NCI-H2107 (cell line): ENCODE data around the gene C2orf92.
"Not testable (repeated sequence)": the region's sequence is repeated elsewhere in the genome, so short reads cannot be mapped to it uniquely, and the experiment has no call there.

ENCODE experiments used
- DNase-seq: peaks from one replicate; lab custom pipeline; 2025; lab: John Stamatoyannopoulos, UW

Gene C2orf92

GRCh38 chr2:97693476-97693875, 24.0 kb downstream of the C2orf92 start:
- DNase-seq, result no peak

- DNase-seq, result no peak
These were observed 26.2 kb downstream of the C2orf92 start for GRCh38 chr2:97695744-97696143.

GRCh38 chr2:97697252-97698235, 28.0 kb downstream of the C2orf92 start:
- DNase-seq, result peak; percentile 85

- DNase-seq, result no peak
These were observed 29.0 kb downstream of the C2orf92 start for GRCh38 chr2:97698530-97698929.

GRCh38 chr2:97699765-97700444, 30.4 kb downstream of the C2orf92 start:
- DNase-seq, result peak; percentile 27

GRCh38 chr2:97701186-97701585, 31.7 kb downstream of the C2orf92 start:
- no peak for DNase-seq

- DNase-seq, result no peak
These were observed 32.4 kb downstream of the C2orf92 start for GRCh38 chr2:97701851-97702465.

- DNase-seq, result no peak
These were observed 33.4 kb downstream of the C2orf92 start for GRCh38 chr2:97702731-97703470.

- DNase-seq, result no peak
These were observed 34.2 kb downstream of the C2orf92 start for GRCh38 chr2:97703741-97704140.

- no peak for DNase-seq
These were observed 35.5 kb downstream of the C2orf92 start for GRCh38 chr2:97704989-97705388.

GRCh38 chr2:97706112-97706511, 36.6 kb downstream of the C2orf92 start:
- DNase-seq, result no peak

GRCh38 chr2:97706708-97707345, 37.3 kb downstream of the C2orf92 start:
- no peak for DNase-seq

- DNase-seq, result no peak
These were observed 38.0 kb downstream of the C2orf92 start for GRCh38 chr2:97707362-97708047.

- no peak for DNase-seq
These were observed 38.5 kb downstream of the C2orf92 start for GRCh38 chr2:97708048-97708380.

GRCh38 chr2:97708608-97709007, 39.1 kb downstream of the C2orf92 start:
- DNase-seq, result no peak

GRCh38 chr2:97711394-97711711, 41.8 kb downstream of the C2orf92 start:
- DNase-seq, result no peak

GRCh38 chr2:97712175-97712574, 42.7 kb downstream of the C2orf92 start:
- not testable (repeated sequence) for DNase-seq

- DNase-seq, result no peak
These were observed 43.3 kb downstream of the C2orf92 start for GRCh38 chr2:97712693-97713295.

- no peak for DNase-seq
These were observed 44.0 kb downstream of the C2orf92 start, which contains the start of gene ZAP70 for GRCh38 chr2:97713296-97714083. ZAP70 (plus strand) TSS chr2:97713576; CDS start chr2:97724037, 10,461 bp downstream.
